ENCODE data around the gene HBD.

DNA sequence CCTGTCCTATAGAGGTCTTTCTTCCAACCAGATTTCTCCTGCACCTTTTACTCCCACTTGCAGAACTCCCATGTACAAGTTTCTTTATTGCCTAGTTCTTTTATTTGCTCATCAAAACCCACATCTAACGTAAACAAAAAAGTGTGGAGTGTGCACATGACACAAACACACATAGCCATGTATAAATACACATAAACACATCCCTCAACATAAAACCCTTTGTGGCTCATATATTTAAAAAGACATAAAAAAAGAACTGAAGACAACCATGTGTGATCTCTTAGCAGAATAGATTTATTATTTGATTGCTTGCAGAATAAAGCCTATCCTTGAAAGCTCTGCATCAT lies 18.6 kb upstream of the HBD start:
- TF ChIP-seq USF2 (IDR thresholded peaks at IDR 0.05; ENCODE audit: borderline replicate concordance, low read depth, low read length) (no peak), JUND (IDR thresholded peaks at IDR 0.05) (no peak), POLR2AphosphoS5 (IDR thresholded peaks at IDR 0.05; ENCODE audit: low read depth, low read length) (no peak), GABPA (IDR thresholded peaks at IDR 0.05; ENCODE audit: low read depth) (no peak), TEAD4 (IDR thresholded peaks at IDR 0.05; ENCODE audit: borderline replicate concordance, insufficient read depth) (no peak)
- TF ChIP-seq, protein P1, sequence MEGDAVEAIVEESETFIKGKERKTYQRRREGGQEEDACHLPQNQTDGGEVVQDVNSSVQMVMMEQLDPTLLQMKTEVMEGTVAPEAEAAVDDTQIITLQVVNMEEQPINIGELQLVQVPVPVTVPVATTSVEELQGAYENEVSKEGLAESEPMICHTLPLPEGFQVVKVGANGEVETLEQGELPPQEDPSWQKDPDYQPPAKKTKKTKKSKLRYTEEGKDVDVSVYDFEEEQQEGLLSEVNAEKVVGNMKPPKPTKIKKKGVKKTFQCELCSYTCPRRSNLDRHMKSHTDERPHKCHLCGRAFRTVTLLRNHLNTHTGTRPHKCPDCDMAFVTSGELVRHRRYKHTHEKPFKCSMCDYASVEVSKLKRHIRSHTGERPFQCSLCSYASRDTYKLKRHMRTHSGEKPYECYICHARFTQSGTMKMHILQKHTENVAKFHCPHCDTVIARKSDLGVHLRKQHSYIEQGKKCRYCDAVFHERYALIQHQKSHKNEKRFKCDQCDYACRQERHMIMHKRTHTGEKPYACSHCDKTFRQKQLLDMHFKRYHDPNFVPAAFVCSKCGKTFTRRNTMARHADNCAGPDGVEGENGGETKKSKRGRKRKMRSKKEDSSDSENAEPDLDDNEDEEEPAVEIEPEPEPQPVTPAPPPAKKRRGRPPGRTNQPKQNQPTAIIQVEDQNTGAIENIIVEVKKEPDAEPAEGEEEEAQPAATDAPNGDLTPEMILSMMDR (IDR thresholded peaks at IDR 0.05): no peak
- TF ChIP-seq, protein P2, sequence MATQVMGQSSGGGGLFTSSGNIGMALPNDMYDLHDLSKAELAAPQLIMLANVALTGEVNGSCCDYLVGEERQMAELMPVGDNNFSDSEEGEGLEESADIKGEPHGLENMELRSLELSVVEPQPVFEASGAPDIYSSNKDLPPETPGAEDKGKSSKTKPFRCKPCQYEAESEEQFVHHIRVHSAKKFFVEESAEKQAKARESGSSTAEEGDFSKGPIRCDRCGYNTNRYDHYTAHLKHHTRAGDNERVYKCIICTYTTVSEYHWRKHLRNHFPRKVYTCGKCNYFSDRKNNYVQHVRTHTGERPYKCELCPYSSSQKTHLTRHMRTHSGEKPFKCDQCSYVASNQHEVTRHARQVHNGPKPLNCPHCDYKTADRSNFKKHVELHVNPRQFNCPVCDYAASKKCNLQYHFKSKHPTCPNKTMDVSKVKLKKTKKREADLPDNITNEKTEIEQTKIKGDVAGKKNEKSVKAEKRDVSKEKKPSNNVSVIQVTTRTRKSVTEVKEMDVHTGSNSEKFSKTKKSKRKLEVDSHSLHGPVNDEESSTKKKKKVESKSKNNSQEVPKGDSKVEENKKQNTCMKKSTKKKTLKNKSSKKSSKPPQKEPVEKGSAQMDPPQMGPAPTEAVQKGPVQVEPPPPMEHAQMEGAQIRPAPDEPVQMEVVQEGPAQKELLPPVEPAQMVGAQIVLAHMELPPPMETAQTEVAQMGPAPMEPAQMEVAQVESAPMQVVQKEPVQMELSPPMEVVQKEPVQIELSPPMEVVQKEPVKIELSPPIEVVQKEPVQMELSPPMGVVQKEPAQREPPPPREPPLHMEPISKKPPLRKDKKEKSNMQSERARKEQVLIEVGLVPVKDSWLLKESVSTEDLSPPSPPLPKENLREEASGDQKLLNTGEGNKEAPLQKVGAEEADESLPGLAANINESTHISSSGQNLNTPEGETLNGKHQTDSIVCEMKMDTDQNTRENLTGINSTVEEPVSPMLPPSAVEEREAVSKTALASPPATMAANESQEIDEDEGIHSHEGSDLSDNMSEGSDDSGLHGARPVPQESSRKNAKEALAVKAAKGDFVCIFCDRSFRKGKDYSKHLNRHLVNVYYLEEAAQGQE (IDR thresholded peaks at IDR 0.05; ENCODE audit: low read depth, low read length): no peak

Measured in SK-N-SH (cell line).